Adrenal gland (tissue), 5 donors: ENCODE results near the gene FUT8.

Experiments
- POLR2A ChIP-seq, 2 donors: fragments of 450-650 bp; IDR thresholded peaks; one replicate each; pipeline ENCODE4 v1.6.1; 2017; ENCODE audit warnings: antibody characterized with exemption in 2 of 2, mild to moderate bottlenecking in 2 of 2, moderate library complexity in 1 of 2
- TF ChIP-seq, protein P1 (sequence below), 6 experiments: fragments of 450-650 bp in 4 of 6; fragments of 200-600 bp in 2 of 6; sonication (generic) in 1 of 6; IDR thresholded peaks; 1 replicate in 5 of 6; 2 replicates in 1 of 6; pipeline versions ENCODE4 v1.5.1 to v1.8.0; 2016 to 2021; ENCODE audit warnings: antibody characterized with exemption in 6 of 6, mild to moderate bottlenecking in 2 of 6, moderate library complexity in 1 of 6
- donor health status: DM: no; HTN: no; CAD: no.

DNA sequence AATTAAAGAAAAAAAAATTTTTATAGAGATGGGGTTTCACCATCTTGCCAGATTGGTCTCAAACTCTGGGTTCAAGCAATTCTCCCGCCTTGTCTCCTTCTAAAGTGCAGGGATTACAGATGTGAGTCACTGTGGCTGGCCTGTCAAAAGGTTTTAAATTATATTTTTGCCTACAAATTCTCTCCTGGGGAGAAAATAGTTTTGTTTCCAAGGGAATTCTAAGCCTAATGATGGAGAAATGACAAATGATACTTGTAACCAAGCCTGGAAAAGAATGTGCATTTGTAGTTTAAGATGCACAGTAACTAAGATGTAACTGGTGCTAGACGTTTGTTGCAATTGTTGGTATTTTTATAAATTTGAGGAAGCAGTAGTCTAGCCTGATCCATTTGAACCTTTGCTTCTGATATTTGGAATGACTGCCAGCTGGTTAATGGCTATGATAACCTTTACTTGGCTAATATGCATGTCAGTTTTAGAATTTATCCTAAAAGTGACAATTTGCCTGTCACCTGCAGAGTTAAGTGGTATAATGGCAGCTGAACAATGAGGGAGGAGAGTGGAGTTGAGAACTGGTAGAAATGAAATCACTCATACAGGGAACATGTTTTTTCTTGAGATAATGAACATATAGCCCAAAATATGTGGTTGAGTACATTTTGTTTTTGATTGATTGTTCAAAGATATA is 148.0 kb downstream of the FUT8 start:
- TF ChIP-seq POLR2A (IDR thresholded peaks at IDR 0.05) = no peak
- TF ChIP-seq, protein P1, sequence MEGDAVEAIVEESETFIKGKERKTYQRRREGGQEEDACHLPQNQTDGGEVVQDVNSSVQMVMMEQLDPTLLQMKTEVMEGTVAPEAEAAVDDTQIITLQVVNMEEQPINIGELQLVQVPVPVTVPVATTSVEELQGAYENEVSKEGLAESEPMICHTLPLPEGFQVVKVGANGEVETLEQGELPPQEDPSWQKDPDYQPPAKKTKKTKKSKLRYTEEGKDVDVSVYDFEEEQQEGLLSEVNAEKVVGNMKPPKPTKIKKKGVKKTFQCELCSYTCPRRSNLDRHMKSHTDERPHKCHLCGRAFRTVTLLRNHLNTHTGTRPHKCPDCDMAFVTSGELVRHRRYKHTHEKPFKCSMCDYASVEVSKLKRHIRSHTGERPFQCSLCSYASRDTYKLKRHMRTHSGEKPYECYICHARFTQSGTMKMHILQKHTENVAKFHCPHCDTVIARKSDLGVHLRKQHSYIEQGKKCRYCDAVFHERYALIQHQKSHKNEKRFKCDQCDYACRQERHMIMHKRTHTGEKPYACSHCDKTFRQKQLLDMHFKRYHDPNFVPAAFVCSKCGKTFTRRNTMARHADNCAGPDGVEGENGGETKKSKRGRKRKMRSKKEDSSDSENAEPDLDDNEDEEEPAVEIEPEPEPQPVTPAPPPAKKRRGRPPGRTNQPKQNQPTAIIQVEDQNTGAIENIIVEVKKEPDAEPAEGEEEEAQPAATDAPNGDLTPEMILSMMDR (IDR thresholded peaks at IDR 0.05) = no peak
